OCI-LY3 (cell line): ENCODE measurements around the gene IRF2.

Experiments
- H2AFZ ChIP-seq: fragments of 200-600, 300-600 bp; shearing (Covaris generic); 2 replicates; pipeline ENCODE4 v1.6.0; 2014; ENCODE audit warnings: antibody characterized with exemption, low read depth, low read length
- H3K27ac ChIP-seq: fragments of 200-600, 300-600 bp; sonication (generic); 2 replicates; pipeline ENCODE4 v1.5.1; 2014; ENCODE audit warnings: mild to moderate bottlenecking, low read length, moderate library complexity, mixed read lengths
- H3K27me3 ChIP-seq: fragments of 200-600, 300-600 bp; sonication (generic); 2 replicates; pipeline ENCODE4 v1.6.1; 2014; ENCODE audit warnings: low read depth, low read length, mixed read lengths
- H3K36me3 ChIP-seq: fragments of 200-600, 300-600 bp; sonication (generic); replicated peaks from 2 replicates; pipeline ENCODE3; 2014; ENCODE audit warnings: low read depth, low read length, mixed read lengths
- H3K4me1 ChIP-seq: fragments of 300-600, 200-600 bp; sonication (generic); 2 replicates; pipeline ENCODE4 v1.6.1; 2014; ENCODE audit warnings: low read length, mixed read lengths
- H3K4me2 ChIP-seq: fragments of 200-600, 300-600 bp; sonication (generic); 2 replicates; pipeline ENCODE4 v1.6.1; 2014; ENCODE audit warnings: low read length, mixed read lengths
- H3K4me3 ChIP-seq: fragments of 300-600, 200-600 bp; sonication (generic); 2 replicates; pipeline ENCODE4 v1.5.1; 2014; ENCODE audit warnings: antibody characterized with exemption, mild to moderate bottlenecking, low read length, moderate library complexity
- H3K79me2 ChIP-seq: fragments of 300-600, 200-600 bp; shearing (Covaris generic); 2 replicates; pipeline ENCODE4 v1.6.1; 2014; ENCODE audit warnings: mild to moderate bottlenecking, low read length, mixed read lengths
- H3K9ac ChIP-seq: fragments of 300-600, 200-600 bp; shearing (Covaris generic); 2 replicates; pipeline ENCODE4 v1.6.0; 2014; ENCODE audit warnings: mild to moderate bottlenecking, low read length, moderate library complexity
- H3K9me3 ChIP-seq: fragments of 200-600, 300-600 bp; shearing (Covaris generic); 2 replicates; pipeline ENCODE4 v1.6.1; 2014; ENCODE audit warnings: low read length, mixed read lengths; ENCODE audit not compliant: insufficient read depth
- H4K20me1 ChIP-seq: fragments of 200-600, 300-600 bp; sonication (generic); 2 replicates; pipeline ENCODE4 v1.6.1; 2016; ENCODE audit warnings: low read length, mixed read lengths; ENCODE audit not compliant: insufficient read depth
- CTCF ChIP-seq: fragments of 200-600, 300-600 bp; sonication (generic); IDR thresholded peaks from 2 replicates; pipeline ENCODE4 v1.5.1; 2014; ENCODE audit warnings: antibody characterized with exemption, low read length, low read depth
- EZH2phosphoT487 ChIP-seq: fragments of 200-600 bp; shearing (Covaris generic); IDR thresholded peaks from 2 replicates; pipeline ENCODE4 v1.6.1; 2018; ENCODE audit warnings: antibody characterized with exemption, mixed run types, low read depth

The IRF2 gene

GRCh38 chr4:184357165-184357564, 117.2 kb downstream of the IRF2 start:
- no peak overlapping the region for H2AFZ ChIP-seq
- H3K27ac ChIP-seq: no peak overlapping the region
- no peaks in the 10 kb centered on the region for H4K20me1 ChIP-seq
- peaks cover 20% of the 10 kb centered on the region for H3K4me1 ChIP-seq
- TF ChIP-seq CTCF (no peak), EZH2phosphoT487 (no peak)
- no peak overlapping the region for H3K4me2 ChIP-seq
- no peak overlapping the region for H3K4me3 ChIP-seq
- no peaks in the 10 kb centered on the region for H3K9me3 ChIP-seq
- H3K9ac ChIP-seq: no peak overlapping the region
- H3K79me2 ChIP-seq: no peaks in the 10 kb centered on the region
- H3K36me3 ChIP-seq: no peaks in the 10 kb centered on the region
- no peaks in the 10 kb centered on the region for H3K27me3 ChIP-seq

GRCh38 chr4:184356366-184356765, 118.0 kb downstream of the IRF2 start:
- Histone ChIP-seq H3K27ac (no peak overlapping the region), H3K36me3 (no peaks in the 10 kb centered on the region), H3K4me3 (no peak overlapping the region), H3K9ac (no peak overlapping the region), H2AFZ (no peak overlapping the region), H3K4me2 (no peak overlapping the region), H3K4me1 (peaks cover 20% of the 10 kb centered on the region), H4K20me1 (no peaks in the 10 kb centered on the region), H3K79me2 (no peaks in the 10 kb centered on the region), H3K27me3 (no peaks in the 10 kb centered on the region), H3K9me3 (no peaks in the 10 kb centered on the region)
- TF ChIP-seq EZH2phosphoT487: no peak
- TF ChIP-seq CTCF: no peak

GRCh38 chr4:184355857-184356256, 118.5 kb downstream of the IRF2 start:
- H3K9me3 ChIP-seq: no peaks in the 10 kb centered on the region
- H2AFZ ChIP-seq: no peak overlapping the region
- no peak overlapping the region for H3K9ac ChIP-seq
- H3K4me1 ChIP-seq: peaks cover 20% of the 10 kb centered on the region
- H3K4me2 ChIP-seq: no peak overlapping the region
- H3K79me2 ChIP-seq: no peaks in the 10 kb centered on the region
- H3K27ac ChIP-seq: no peak overlapping the region
- H3K27me3 ChIP-seq: no peaks in the 10 kb centered on the region
- no peaks in the 10 kb centered on the region for H4K20me1 ChIP-seq
- TF ChIP-seq CTCF (no peak), EZH2phosphoT487 (no peak)
- no peak overlapping the region for H3K4me3 ChIP-seq
- H3K36me3 ChIP-seq: no peaks in the 10 kb centered on the region

- Histone ChIP-seq H3K9me3 (no peaks in the 10 kb centered on the region), H3K9ac (no peak overlapping the region), H2AFZ (no peak overlapping the region), H3K4me2 (peak overlapping the region; percentile 37; the same call in 1 of the 2 replicates), H3K4me1 (peaks cover 20% of the 10 kb centered on the region), H4K20me1 (no peaks in the 10 kb centered on the region), H3K79me2 (no peaks in the 10 kb centered on the region), H3K27me3 (no peaks in the 10 kb centered on the region), H3K4me3 (no peak overlapping the region), H3K27ac (no peak overlapping the region), H3K36me3 (no peaks in the 10 kb centered on the region)
- TF ChIP-seq EZH2phosphoT487: no peak
- no peak for TF ChIP-seq CTCF
Observed at GRCh38 chr4:184355111-184355604, 119.2 kb downstream of the IRF2 start.
